ENCODE data around the gene PCCA.
A peak's percentile ranks its signal among the peaks of the same experiment; 100 is the strongest.
"Not testable (repeated sequence)": the region's sequence is repeated elsewhere in the genome, so short reads cannot be mapped to it uniquely, and the experiment has no call there.

PCCA gene

GRCh38 chr13:100364591-100364990 is 275.7 kb downstream of the PCCA start:
- DNase-seq, result no peak
- in situ Hi-C loops (cut with MboI; ENCODE audit: low pct_unique_long_range_greater_than_20kb, low sequenced_read_pairs), result no loop called here

DNA sequence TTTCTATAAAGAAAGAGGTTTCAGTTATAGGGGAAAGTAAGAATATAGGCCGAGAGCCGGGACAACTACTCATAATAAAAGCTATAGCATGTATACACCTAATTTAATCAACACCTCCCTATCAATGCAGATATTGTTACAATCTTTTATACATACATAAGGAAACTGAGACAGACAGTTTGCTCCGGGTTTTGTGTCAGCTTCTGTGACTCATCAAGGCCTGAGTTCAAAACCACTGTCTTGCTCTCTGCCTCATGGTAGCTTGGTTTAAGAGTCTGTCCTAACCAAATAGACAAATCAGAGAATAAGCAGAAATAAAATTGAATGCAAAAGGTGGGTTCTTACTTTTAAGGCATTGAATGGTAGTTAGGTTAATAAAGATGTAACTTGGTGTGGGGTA is 276.8 kb downstream of the PCCA start:
- in situ Hi-C loops (cut with MboI; ENCODE audit: low pct_unique_long_range_greater_than_20kb, low sequenced_read_pairs), result no loop called here
- no peak for DNase-seq

- no peak for DNase-seq
- in situ Hi-C loops (cut with MboI; ENCODE audit: low pct_unique_long_range_greater_than_20kb, low sequenced_read_pairs), result no loop called here
These were observed 289.6 kb downstream of the PCCA start for GRCh38 chr13:100378533-100378932.

DNA sequence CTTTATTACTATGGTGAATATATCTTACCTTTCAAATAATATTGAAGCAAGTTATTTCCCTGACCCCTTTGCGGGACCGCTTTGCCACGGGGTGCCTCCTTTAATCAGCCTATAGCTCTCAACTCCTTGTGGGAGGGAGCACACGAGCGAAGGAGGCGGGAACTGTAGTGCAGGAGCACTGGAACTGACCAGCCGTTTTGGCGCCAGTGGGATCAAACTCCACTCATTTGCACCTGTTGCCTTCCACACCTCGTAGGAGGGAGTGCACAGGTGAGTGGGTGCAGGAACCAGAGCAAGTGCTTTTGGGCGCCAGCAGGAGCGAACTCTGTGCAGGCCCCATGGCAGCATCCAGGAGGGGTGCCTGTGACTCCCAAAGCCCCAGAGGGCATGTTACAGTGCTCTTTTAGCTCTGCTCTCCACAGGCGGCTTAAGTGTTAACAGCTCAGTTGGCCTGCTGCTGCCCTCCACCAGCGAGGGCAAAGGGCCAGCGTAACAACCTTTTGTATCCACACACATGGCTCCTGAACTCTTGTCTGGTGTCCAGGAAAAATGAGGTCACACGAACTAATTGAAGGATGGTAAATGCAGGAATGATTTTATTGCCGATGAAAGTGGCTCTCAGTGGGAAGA is 292.8 kb downstream of the PCCA start:
- in situ Hi-C loops (cut with MboI; ENCODE audit: low pct_unique_long_range_greater_than_20kb, low sequenced_read_pairs), result no loop called here
- no peak for DNase-seq

- in situ Hi-C loops (cut with MboI; ENCODE audit: low pct_unique_long_range_greater_than_20kb, low sequenced_read_pairs), result no loop called here
- no peak for DNase-seq
These were observed 293.9 kb downstream of the PCCA start for GRCh38 chr13:100382785-100383184.

DNA sequence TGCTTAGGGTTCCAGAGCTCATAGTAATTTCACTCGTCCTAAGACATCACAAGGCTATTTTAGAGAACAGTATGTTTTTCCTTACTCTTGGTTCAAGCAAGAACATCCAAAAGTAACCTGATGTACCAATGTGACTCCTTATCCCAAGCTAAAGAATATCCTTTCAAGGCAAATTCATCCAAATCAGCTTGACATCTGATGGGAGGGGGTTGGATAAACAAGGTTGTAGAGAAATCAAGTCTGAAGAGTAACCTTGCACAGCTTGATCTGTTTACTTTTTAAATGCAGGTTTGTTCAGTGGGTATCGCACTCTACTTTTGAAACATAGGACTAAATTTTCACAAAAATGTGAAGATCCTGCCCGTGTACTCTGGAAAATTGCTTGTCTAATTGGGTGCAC is 298.5 kb downstream of the PCCA start:
- in situ Hi-C loops (cut with MboI; ENCODE audit: low pct_unique_long_range_greater_than_20kb, low sequenced_read_pairs), result no loop called here
- DNase-seq, result no peak

DNA sequence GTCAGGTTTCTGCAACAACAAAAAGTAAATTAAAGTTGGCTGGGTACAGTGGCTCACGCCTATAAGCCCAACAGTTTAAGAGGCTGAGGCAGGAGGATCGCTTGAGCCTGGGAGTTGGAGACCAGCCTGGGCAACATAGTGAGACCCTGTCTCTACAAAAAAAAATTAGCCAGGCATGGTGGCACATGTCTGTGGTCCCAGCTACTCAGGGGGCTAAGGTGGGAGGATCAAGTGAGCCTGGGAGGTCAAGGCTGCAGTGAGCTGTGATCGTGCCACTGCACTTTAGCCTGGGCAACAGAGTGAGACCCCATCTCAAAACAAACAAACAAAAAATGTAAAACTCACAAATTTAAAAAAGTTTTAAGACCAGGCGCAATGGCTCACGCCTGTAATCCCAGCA is 299.3 kb downstream of the PCCA start:
- in situ Hi-C loops (cut with MboI; ENCODE audit: low pct_unique_long_range_greater_than_20kb, low sequenced_read_pairs); DNase-seq: not testable (repeated sequence)

GRCh38 chr13:100388923-100389322 is 300.0 kb downstream of the PCCA start:
- DNase-seq, result peak; percentile 41

DNA sequence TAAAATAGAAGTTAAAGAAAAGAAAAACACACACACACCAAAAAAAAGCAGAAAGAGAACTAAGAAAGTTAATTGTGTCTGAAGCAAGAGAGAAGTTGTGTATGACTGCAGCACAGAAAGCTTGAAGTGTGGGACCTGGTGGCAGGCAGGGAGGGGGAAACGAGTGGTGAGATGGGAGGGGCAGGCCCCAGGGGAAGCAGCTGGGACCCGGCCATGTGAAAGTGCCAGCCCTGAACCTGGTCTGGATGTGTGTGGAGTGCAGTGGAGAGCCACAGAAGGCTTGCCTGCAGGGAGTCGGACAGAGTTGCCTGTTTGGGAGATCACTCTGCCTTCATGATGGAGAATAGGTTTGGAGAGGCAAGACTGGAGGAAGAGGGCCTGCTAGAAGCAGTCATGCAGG is 300.7 kb downstream of the PCCA start:
- no peak for DNase-seq

More at GRCh38 chr13:100388923-100389322, 300.0 kb downstream of the PCCA start:
- in situ Hi-C loops (cut with MboI; ENCODE audit: low pct_unique_long_range_greater_than_20kb, low sequenced_read_pairs), result no loop called here

DNA sequence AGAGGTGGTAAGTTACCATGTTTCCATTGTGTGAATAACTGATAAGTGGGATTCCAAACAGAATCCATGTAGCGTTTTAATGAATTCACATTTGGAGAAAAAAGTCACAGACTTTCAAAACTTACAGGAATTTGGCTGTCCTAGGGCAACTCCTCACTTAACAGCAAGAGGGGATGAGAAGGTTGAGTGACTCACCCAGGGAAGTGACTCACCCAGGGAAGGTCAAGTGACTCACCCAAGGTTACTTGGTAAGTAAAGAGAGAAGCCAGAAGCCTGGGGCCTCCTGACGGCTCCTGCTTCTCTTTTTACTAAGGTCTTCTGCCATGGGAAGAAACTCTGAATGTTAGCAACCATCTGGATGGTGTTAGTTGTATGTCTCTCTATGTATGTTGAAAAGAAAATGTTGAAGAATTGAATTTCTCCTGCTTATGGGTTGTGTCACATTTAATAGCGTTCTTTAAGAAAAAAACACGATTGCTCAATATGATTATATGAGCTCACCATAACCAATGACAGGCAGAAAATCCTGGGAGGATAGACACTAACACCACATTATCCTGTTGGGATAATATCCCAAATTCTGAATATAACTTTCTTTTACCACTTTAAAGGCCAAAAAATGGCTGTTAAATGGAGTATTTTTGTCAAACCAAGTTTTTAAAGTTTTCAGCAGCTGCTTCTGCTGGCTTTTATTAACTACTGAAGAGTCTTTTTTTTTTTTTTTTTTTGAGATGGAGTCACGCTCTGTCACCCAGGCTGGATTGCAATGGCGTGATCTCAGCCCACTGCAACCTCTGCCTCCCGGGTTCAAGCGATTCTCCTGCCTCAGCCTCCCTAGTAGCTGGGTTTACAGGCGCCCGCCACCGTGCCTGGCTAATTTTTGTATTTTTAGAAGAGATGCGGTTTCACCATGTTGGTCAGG is 304.1 kb downstream of the PCCA start:
- in situ Hi-C loops (cut with MboI; ENCODE audit: low pct_unique_long_range_greater_than_20kb, low sequenced_read_pairs), result no loop called here
- DNase-seq, result peak; percentile 68

More for the DNA sequence above, 300.7 kb downstream of the PCCA start:
- in situ Hi-C loops (cut with MboI; ENCODE audit: low pct_unique_long_range_greater_than_20kb, low sequenced_read_pairs), result no loop called here

DNA sequence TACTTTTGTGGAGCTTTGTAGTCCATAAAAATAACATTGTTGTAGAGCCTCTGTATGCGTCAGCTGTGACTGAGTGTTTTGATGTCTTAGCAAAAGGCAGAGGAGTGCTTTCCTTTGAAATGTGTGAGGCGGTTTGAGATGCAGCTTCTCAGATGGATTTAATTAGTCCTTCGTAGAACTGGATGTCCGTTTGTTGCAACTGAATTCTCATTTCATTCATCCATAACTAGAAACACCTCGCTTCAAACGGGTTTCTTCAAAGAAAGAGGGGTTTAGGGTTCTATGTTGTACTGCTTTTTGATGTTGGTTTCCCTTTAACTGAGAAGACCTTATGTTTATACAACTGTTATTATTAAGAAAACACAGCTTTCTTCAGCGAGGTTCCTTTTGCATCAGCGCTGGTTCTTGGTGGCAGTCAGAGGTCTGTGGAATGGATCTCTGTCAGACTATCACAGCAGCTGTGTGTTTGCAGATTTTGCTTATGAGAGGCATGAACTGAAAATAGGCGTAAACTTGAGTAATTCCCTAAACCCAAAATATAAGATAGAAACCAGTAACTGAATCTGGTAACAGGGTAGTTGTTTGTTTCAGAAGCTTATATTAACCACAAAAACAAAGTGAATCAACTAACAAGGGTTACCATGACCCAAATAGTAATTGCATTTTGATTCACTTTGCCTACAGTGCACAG is 305.3 kb downstream of the PCCA start:
- no peak for DNase-seq
- in situ Hi-C loops (cut with MboI; ENCODE audit: low pct_unique_long_range_greater_than_20kb, low sequenced_read_pairs), result no loop called here

GRCh38 chr13:100395698-100396373 is 306.9 kb downstream of the PCCA start:
- no peak for DNase-seq

GRCh38 chr13:100396776-100397175 is 307.9 kb downstream of the PCCA start:
- no peak for DNase-seq
- in situ Hi-C loops (cut with MboI; ENCODE audit: low pct_unique_long_range_greater_than_20kb, low sequenced_read_pairs), result no loop called here

More at GRCh38 chr13:100395698-100396373, 306.9 kb downstream of the PCCA start:
- in situ Hi-C loops (cut with MboI; ENCODE audit: low pct_unique_long_range_greater_than_20kb, low sequenced_read_pairs), result no loop called here

- in situ Hi-C loops (cut with MboI; ENCODE audit: low pct_unique_long_range_greater_than_20kb, low sequenced_read_pairs), result no loop called here
- DNase-seq, result no peak
These were observed 308.7 kb downstream of the PCCA start for GRCh38 chr13:100397627-100398026.

- in situ Hi-C loops (cut with MboI; ENCODE audit: low pct_unique_long_range_greater_than_20kb, low sequenced_read_pairs), result no loop called here
- DNase-seq, result no peak
These were observed 309.5 kb downstream of the PCCA start for GRCh38 chr13:100398360-100398759.

DNA sequence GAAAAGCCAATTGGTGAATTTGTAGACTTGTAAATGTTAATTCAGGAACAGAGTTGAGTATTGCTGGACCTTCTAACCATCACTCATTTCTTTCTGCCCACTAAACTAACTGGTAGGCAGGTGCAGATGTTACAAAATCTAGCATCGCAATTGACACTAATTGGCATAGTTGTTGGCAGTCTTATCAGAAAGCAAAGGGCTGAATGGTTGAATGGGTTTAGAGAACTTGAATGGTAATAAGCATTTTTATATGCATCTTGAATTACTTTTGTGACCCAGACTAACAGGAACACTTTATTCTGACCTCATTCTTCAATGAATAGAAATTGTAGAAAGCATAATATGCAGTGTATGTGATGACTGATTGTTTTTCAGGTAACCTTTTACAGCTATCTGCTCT is 310.6 kb downstream of the PCCA start:
- in situ Hi-C loops (cut with MboI; ENCODE audit: low pct_unique_long_range_greater_than_20kb, low sequenced_read_pairs), result no loop called here
- DNase-seq, result no peak

DNA sequence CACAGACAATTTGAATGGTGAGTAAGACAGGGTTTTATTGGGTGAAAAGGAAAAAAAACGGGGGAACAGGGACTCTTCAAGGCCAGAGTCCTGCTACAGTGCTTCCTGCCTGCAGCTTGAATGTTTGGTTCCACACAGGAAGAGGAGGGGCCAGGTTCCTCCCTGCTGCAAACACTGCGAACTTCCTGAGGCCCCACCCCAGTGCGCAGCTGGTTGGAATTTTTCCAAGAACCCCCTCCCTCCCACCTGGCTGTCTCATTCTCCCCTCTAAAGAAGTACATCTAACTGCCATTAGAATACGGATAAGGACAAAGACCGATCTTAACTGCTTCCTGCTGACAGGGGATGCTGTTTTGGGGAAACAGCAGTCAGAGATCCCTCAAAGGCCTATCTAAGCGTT is 314.8 kb downstream of the PCCA start:
- in situ Hi-C loops (cut with MboI; ENCODE audit: low pct_unique_long_range_greater_than_20kb, low sequenced_read_pairs), result no loop called here
- DNase-seq, result no peak

- in situ Hi-C loops (cut with MboI; ENCODE audit: low pct_unique_long_range_greater_than_20kb, low sequenced_read_pairs), result no loop called here
- DNase-seq, result no peak
These were observed 320.2 kb downstream of the PCCA start for GRCh38 chr13:100409132-100409531.

DNA sequence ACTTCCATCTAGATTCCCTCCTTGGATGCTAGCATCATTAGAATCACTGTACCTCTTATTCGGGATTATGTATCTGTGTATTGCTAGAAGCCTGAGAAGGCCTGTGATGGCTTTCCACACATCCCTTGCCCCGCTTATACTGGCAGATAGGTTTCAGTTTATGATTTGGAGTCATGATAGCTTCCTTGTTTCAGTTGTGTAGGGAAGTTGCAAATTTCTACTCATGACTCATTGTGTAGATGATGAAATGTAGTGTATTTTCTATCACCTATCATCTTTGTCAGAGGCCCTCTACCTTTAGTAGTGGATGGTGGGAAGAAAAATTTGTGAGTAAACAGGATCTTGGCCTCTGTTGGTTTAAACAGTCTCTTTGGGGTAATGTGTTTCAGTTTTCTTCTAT is 334.5 kb downstream of the PCCA start:
- in situ Hi-C loops (cut with MboI; ENCODE audit: low pct_unique_long_range_greater_than_20kb, low sequenced_read_pairs), result no loop called here
- DNase-seq, result peak; percentile 20

Data from KBM-7 (cell line).